ENCODE data around the gene FBXO4.

- TF ChIP-seq GATA2 (IDR thresholded peaks at IDR 0.05; ENCODE audit: low read depth, low read length) (no peak), GATA3 (IDR thresholded peaks at IDR 0.05; ENCODE audit: low read depth, low read length) (no peak)
Observed at GRCh38 chr5:41960481-41960880, 35.4 kb downstream of the FBXO4 start.
